WTC11 (cell line): ENCODE results near the gene MYO5B.

Experiments
- CTCF ChIP-seq: fragments of 200-600 bp; IDR thresholded peaks from 2 replicates; pipeline ENCODE4 v1.8.0; 2022; ENCODE audit warnings: antibody characterized with exemption
- ERG ChIP-seq: fragments of 250-450 bp; sonication (Bioruptor Pico); IDR thresholded peaks from 2 replicates; pipeline ENCODE4 v1.8.0; 2021; ENCODE audit warnings: mild to moderate bottlenecking
- HMGXB4 ChIP-seq: sonication (generic); formaldehyde crosslinking; IDR thresholded peaks from 2 replicates; pipeline ENCODE4 v1.8.1; 2023; ENCODE audit warnings: mild to moderate bottlenecking, moderate library complexity, missing genetic modification reagents

GRCh38 chr18:50111398-50111797, 83.5 kb downstream of the MYO5B start:
- TF ChIP-seq CTCF (no peak), HMGXB4 (CRISPR knock-in tag) (no peak), ERG (no peak)
